Activated CD4-positive, alpha-beta T cell treated with anti-CD3 and anti-CD28 coated beads for 1 hour (primary cell): ENCODE results near the gene AREL1.

Source experiments
- DNase-seq: peaks from one replicate; pipeline ENCODE4 v3.0.0-alpha.2; 2020

The AREL1 gene

GRCh38 chr14:74655599-74656395, 57.1 kb downstream of the AREL1 start:
- no peak for DNase-seq

GRCh38 chr14:74654931-74655330, 57.9 kb downstream of the AREL1 start:
- DNase-seq: no peak

GRCh38 chr14:74653386-74654138, 59.3 kb downstream of the AREL1 start:
- no peak for DNase-seq

- DNase-seq: no peak
These were observed 60.3 kb downstream of the AREL1 start for GRCh38 chr14:74652541-74652940.

GRCh38 chr14:74650927-74651686, 61.8 kb downstream of the AREL1 start:
- no peak for DNase-seq

- no peak for DNase-seq
These were observed 63.2 kb downstream of the AREL1 start for GRCh38 chr14:74649673-74650072.

- DNase-seq: no peak
These were observed 63.7 kb downstream of the AREL1 start for GRCh38 chr14:74649167-74649566.

GRCh38 chr14:74648601-74649000, 64.3 kb downstream of the AREL1 start:
- DNase-seq: no peak

- DNase-seq: no peak
These were observed 65.0 kb downstream of the AREL1 start for GRCh38 chr14:74647678-74648461.

GRCh38 chr14:74647061-74647677, 65.7 kb downstream of the AREL1 start:
- no peak for DNase-seq

- DNase-seq: no peak
These were observed 67.0 kb downstream of the AREL1 start for GRCh38 chr14:74645756-74646470.

GRCh38 chr14:74645244-74645643, 67.6 kb downstream of the AREL1 start:
- DNase-seq: no peak

- no peak for DNase-seq
These were observed 71.1 kb downstream of the AREL1 start for GRCh38 chr14:74641601-74642391.

GRCh38 chr14:74638966-74639365, 73.9 kb downstream of the AREL1 start:
- DNase-seq: no peak

- no peak for DNase-seq
These were observed 74.8 kb downstream of the AREL1 start for GRCh38 chr14:74638066-74638465.

GRCh38 chr14:74637178-74637550, 75.7 kb downstream of the AREL1 start:
- DNase-seq: no peak

- no peak for DNase-seq
These were observed 76.3 kb downstream of the AREL1 start for GRCh38 chr14:74636424-74637177.

GRCh38 chr14:74635847-74636246, 77.0 kb downstream of the AREL1 start:
- DNase-seq: no peak

- no peak for DNase-seq
These were observed 77.9 kb downstream of the AREL1 start for GRCh38 chr14:74634964-74635363.

GRCh38 chr14:74634481-74634880, 78.4 kb downstream of the AREL1 start:
- DNase-seq: no peak
